ENCODE measurements around the gene HYOU1.
"Not testable (repeated sequence)": the region's sequence is repeated elsewhere in the genome, so short reads cannot be mapped to it uniquely, and the experiment has no call there.

The HYOU1 gene, protein sequence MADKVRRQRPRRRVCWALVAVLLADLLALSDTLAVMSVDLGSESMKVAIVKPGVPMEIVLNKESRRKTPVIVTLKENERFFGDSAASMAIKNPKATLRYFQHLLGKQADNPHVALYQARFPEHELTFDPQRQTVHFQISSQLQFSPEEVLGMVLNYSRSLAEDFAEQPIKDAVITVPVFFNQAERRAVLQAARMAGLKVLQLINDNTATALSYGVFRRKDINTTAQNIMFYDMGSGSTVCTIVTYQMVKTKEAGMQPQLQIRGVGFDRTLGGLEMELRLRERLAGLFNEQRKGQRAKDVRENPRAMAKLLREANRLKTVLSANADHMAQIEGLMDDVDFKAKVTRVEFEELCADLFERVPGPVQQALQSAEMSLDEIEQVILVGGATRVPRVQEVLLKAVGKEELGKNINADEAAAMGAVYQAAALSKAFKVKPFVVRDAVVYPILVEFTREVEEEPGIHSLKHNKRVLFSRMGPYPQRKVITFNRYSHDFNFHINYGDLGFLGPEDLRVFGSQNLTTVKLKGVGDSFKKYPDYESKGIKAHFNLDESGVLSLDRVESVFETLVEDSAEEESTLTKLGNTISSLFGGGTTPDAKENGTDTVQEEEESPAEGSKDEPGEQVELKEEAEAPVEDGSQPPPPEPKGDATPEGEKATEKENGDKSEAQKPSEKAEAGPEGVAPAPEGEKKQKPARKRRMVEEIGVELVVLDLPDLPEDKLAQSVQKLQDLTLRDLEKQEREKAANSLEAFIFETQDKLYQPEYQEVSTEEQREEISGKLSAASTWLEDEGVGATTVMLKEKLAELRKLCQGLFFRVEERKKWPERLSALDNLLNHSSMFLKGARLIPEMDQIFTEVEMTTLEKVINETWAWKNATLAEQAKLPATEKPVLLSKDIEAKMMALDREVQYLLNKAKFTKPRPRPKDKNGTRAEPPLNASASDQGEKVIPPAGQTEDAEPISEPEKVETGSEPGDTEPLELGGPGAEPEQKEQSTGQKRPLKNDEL

DNA sequence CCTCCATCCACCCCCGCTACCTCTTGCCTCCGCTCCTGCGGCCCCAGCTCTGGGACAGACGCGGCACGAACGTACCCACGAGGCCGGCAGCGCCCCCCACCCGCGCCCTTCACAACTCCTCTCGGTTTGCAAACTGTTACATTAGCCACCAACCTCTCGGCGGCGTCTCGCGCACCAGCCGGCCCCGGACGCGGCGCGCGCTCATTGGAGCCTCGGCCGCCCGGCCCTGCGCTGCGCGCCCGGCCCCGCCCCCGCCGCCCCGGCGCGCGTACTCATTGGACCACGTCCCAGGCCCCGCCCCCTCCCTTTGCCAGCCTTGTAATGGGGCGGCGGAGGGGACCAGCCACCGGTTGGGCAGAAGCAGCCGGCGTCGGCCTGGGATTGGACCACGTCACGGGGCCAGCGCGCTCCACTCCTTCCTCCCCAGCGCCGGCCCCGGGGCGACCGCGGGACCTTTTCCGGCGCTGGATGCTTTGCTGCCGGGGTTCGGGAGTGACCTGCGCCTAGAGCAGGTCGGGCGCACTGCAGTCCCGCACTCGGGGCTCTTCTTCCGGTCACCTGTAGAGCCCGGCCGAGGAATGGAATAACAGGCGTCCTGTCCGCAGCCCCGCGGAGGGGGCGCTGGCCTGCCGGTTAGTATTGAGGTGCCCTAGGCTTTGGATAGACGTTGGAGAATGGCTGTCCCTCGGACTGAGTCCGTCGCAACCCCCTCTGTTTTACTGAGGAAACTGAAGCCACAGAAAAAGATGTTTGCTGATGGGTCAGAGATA is at the start of gene HYOU1:
TSS of gene HYOU1 (minus strand) at position 206 of the 770 bp plus-strand sequence. CDS start 1,045 bp downstream, outside the sequence.
- DNase-seq (ENCODE audit: low read depth) = peak; percentile 97

DNA sequence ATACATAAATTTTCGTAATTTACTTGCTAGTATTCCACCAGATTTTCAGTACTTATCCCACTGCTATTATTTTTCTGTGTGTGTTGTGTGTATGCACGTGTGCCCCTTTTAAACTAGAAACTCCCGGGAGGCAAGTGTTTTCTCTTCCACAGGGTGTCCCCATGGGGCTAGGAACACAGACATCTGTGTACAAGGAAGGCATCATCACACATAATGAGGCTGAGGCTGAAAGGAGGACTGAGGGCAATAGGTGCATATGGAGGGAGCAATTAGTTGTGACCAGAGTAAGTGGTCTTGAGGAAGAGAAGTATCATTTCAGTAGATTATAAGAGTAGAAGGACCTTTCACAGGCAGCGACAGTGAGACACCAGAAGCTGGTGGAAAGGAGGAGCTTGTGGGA is 46.8 kb upstream of the HYOU1 start:
- DNase-seq (ENCODE audit: low read depth) = no peak

DNA sequence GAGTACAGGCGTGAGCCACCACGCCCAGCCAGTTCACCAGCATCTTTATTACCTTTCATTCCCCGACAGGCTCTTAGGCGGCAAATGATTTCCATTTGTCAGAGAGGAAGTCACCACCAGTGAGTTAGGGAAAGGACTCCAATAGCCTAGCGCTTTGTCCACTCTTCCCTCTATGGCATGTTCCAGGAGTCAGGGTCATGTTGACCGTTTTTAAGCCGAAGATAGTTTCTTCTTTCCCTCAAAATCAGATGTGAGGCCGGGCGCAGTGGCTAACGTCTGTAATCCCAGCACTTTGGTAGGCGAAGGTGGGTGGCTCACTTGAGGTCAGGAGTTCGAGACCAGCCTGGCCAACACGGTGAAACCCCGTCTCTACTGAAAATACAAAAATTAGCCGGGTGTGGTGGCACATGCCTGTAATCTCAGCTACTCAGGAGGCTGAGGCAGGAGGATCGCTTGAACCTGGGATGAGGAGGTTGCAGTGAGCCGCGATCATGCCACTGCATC is 46.2 kb upstream of the HYOU1 start:
- DNase-seq (ENCODE audit: low read depth) = not testable (repeated sequence)

DNA sequence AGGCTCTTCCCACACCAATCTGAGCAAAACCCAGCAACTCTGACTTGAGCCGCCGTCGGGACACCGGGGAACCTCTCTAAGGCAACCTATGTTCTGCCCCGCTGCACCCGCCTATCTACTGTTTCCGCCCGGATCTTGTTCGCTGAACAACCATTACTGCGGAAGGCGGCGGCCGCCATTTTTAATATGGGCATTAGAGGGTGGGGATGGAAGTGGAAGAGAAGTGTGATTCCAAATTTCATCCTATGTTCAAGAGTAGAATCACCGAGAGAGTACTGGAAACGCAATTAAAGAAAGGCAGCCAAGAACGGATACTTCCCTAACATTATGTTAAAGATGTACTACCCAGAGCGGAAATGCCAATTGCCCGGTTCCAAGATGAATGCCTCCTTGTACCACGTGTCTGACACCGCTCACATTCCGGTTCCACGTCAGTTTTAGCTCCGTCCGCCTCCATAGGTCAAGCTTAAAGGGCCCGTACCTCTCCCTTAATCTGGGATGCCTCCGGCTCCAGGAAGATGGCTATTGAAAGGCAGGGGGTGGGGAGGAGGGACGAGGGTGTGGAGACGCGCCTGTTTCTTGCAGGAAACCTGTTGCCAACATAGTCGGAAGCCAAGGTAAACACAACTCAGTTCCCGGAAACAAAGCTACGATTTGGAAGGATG is 44.9 kb upstream of the HYOU1 start, which contains the start of gene DPAGT1:
TSS of gene DPAGT1 (minus strand) at position 95 of the 665 bp plus-strand sequence. CDS start 198 bp downstream, outside the sequence.
- DNase-seq (ENCODE audit: low read depth) = peak; percentile 98

DNA sequence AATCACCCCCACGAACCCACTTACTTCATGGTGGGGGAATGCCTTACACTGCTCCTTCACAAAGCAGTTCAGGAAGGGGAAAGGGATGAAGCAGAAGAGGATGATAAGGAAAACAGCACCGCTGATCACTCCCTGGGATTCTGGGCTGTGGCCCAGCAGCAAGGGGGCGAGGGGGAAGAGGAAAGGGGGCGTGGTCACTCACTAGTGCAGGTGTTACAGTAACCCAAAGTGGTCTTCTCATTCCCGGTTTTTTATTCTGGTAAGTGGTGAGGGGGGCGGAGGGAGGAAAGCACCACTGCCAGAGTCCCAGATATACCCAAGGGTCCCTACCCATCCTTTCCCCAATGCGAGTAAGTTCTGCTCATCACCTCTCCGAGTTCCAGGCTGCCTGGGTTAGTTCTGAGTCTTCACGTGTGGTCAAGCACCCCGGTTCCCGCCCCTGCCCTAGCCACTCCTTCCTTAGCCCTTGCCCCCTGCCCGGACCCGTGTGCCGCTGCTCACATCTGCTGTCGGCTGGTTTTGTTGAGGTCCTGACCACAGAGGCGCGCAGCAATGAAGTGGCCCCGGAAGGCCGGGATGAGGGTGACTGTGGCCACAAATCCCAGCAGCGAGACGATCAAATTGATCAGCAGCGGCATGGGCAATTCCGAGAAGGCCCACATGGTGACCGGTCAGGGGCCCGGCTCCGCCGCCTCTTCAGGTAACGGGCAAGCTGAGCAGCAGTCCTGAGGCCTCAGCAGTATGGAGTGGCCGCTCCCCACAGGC is 44.2 kb upstream of the HYOU1 start:
- DNase-seq (ENCODE audit: low read depth) = no peak

DNA sequence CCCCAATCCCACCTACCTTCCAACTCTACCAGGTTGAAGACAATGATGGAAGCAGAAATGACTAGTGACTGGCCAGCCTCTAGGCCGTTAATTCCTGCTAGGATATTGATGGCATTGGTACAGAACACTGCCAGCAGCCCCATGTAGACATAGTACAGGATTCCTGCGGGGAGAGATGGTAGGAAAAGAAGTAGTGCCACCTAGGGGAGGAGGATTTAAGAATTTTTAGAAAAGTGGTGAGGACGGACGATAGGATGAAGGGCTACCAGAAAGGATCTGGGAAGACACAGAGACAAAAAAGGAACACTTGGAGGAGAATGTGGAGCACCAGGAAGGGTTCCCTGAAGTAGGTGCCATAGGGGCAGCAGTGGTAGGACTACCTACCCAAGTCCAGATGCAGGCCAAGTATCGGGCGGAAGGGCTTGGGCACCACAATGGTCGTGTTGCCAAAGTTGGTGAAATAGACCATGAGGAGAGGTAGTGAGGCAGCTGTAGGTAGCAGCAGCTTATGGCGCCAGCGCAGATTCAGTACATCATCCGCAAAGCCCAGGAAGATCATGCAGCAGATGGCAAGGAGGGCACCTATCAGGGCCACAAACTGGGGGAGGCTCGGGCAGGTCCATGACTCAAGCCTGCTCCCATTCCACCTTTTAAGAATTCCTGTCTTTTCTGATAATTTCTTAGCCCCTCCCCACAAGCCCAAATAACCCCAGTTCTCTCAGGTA is 43.4 kb upstream of the HYOU1 start:
- peak; percentile 34 for DNase-seq (ENCODE audit: low read depth)

DNA sequence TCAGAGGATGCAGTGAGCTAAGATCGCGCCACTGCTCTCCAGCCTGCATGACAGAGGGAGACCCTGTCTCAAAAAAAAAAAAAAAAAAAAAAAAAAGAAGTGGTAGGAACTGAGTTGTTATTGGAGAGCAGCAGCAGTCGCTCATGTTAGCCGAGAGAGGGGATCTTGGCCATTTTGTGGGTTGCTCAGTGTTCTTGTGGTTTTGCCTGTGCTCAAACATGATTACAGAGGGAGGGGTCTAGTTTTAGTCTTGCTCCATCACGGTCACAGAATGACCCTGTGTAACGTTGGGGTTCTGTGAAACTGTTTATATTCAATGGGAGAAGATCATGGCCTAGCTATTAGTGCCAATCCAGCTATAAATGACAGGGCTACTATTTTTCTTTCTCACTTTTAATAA is 42.7 kb upstream of the HYOU1 start:
- no peak for DNase-seq (ENCODE audit: low read depth)

DNA sequence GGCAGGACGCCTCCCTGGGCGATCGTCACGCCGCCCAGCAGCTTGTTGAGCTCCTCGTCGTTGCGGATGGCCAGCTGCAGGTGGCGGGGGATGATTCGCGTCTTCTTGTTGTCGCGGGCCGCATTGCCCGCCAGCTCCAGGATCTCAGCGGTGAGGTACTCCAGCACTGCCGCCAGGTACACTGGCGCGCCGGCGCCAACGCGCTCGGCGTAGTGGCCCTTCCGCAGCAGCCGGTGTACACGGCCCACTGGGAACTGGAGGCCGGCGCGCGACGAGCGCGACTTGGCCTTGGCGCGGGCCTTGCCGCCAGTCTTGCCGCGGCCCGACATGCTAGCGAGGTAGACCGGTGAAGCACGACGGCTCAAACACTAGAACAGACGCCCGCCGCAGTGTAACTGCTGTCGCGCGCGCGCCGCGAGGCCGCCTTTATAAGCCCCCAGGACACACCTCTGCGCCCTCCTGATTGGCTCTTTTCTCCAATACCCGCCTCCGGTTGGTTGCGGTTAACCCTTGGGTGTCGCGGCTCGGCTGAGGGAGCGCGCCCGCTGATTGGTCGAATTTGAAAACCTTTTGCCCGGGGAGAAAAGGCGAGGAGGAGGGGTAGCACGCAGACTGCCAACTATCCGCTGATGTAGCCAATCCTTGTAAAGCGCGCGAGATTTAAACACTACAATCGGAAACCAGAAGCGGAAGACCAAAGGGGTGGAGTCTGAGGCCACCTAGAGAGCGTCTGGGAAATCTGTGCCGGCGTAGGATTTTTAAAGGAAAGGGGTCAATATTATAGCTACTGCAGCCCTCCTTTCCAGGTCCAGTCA is 38.3 kb upstream of the HYOU1 start:
- DNase-seq (ENCODE audit: low read depth) = peak; percentile 100

DNA sequence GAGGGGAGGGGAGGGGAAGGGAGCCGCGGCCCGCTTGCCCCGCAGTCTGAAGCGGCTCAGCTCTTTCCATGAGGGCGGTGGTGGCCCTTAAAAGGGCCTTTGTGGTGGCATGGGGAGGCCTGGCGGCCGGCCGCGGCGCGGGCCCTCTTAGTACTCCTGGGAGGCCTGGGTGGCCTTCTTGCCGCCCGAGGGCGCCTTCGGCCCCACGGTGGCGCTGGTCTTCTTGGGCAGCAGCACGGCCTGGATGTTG is 37.7 kb upstream of the HYOU1 start:
- peak; percentile 89 for DNase-seq (ENCODE audit: low read depth)

DNA sequence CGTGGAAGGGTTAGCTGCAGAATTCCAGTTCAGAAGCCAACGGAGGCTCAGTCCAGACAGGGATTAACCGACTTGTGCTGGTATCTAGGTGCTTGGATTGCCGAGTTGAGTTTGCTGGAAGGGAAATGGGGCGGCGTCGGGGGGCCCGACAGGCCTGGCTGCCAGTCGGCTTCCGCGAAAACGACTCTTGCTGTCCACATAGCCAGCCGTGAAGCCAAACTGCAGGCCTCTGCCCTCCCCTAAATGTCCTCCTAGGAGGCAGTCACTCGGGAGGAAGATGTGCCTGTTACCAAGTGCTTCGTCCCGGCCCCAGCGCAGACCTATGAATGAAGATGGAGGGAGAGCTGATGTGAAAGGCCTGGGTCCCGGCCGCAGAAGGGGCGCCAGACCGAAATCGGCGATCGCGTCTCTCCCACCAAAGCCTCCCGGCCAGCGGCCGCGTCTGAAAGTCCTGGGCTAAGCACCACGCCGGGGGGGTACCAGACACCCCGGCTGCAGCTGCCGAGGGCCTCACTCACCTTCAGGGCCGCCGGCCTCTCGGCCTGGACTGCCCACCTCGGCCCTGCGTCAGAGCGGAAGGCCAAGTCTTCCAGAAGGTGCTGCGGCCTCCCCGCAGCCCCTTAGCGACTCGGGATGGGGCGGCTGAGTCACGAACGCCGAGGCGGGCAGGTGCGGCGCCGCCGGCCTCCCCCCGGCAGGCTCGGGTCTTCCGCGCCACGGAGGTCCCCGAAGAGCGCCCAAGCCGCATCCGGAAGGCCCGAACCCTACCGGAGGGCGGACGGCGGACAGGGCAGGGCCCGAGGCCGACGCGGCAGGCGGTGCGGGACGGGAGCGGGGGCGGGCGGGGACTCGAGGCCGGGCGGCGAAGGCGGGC is 37.2 kb upstream of the HYOU1 start:
- peak; percentile 42 for DNase-seq (ENCODE audit: low read depth)

DNA sequence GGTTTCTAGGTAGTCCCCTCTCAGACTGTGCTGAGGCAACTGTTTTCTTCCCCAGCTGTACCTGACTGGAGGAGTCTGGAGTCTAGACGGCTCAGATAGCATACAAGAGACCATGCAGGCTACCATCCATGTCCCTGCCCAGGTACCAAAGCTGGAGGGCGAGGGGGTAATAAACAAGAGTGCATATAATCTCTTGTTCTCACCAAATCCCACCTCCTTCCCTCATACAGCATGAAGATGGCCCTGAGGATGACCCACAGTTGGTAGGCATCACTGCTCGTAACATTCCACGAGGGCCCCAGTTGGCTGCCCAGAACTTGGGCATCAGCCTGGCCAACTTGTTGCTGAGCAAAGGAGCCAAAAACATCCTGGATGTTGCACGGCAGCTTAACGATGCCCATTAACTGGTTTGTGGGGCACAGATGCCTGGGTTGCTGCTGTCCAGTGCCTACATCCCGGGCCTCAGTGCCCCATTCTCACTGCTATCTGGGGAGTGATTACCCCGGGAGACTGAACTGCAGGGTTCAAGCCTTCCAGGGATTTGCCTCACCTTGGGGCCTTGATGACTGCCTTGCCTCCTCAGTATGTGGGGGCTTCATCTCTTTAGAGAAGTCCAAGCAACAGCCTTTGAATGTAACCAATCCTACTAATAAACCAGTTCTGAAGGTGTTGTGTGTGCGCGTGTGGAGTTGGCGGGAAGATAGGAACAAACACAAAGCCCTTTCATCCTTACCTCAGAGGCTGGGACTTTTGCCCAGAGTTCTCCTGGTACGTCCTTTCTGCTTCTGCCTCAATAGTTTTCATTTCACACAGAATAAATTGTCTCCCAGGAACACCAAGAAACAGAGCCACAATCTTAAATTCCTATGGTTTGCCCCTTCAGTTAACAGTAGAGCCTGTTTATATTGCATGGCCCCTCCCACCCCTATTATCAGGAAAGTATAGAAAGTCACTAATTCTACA is 36.2 kb upstream of the HYOU1 start:
- DNase-seq (ENCODE audit: low read depth) = peak; percentile 61

DNA sequence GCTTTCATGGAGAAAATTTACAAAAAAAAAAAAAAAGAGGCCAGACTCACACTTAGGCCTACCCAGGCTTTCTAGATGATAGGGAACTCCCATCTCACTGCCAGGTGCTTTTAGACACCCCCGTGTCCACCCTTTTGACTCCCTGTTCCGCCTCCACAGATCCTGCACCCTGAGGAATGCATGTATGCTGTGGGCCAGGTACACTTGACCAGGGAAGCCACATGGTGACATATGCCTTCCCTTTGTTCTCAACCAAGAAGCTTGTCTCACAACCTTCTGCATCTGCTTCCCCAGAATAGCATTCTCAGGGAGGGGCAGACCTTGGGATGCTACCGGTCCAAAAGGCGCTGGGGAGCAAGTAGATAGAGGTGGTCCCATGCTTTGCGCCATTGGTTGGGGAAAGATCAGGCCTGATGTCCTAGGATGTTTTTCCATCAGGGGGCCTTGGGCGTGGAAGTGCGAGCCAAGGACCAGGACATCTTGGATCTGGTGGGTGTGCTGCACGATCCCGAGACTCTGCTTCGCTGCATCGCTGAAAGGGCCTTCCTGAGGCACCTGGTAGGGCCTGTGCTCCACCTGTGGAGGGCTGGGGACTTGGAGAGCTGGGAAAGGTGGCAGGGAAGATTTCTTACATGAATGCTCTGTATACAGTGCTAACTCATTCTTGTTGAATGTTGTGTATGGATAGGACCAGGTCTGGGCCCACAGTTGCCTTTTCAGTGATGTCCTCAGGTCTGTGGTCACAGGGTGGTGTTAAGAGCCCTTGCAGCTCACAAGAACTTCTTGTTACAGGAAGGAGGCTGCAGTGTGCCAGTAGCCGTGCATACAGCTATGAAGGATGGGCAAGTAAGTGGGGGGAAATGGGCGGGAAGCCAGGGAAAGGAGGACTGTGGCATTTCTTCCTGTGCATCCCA is 35.2 kb upstream of the HYOU1 start:
- no peak for DNase-seq (ENCODE audit: low read depth)

DNA sequence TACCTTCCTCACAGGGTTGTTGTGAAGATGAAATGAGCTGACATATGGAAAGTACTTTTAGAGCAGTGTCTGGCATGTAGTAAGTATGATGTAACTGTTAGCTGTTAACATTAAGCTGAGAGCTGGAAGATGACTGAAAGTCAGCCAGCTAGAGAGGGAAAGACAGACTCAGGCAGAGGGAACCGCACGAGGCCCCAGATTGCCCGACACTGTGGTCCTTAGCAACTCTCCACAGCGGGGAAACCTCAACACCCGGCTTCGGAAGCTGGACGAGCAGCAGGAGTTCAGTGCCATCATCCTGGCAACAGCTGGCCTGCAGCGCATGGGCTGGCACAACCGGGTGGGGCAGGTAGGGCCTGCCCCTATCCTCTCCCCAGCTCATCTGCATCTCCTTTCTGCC is 34.2 kb upstream of the HYOU1 start:
- no peak for DNase-seq (ENCODE audit: low read depth)

DNA sequence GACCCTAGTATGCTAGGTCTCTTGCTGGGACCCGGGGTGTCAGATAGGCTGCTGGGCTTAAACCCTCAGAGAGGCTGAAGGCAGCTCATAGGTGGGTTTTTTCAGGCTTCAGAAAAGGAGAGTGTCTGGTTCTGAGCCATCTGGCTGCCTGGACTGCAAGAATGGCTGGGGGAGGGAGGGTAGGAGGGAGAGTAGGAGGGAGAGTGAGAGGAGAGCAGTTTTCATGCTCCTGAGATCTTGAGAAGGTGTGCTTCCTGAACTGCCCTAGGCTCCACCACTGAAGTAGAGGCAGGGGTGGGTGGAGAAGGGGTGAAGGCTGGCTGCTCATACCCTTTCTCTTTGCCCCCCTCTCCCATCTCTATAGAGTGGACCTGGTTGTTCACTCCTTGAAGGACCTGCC is 32.3 kb upstream of the HYOU1 start:
- DNase-seq (ENCODE audit: low read depth) = no peak

DNA sequence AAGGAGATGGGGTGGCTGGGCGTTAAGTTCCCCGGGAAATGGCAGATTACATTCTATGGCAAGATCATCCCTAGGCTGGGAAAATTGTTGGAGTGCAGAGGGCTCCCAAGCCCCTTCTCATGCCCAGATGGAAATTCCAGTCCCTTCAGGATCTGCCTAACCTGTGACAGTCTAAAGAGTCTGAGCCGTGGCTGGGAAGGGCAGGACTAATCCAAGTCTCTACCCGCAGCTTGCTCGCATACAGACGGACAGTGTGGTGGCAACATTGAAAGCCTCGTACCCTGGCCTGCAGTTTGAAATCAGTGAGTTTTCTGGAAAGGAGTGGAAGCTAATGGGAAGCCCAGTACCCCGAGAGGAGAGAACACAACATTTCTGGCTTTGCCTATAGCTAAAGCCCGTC is 31.4 kb upstream of the HYOU1 start:
- DNase-seq (ENCODE audit: low read depth) = no peak

DNA sequence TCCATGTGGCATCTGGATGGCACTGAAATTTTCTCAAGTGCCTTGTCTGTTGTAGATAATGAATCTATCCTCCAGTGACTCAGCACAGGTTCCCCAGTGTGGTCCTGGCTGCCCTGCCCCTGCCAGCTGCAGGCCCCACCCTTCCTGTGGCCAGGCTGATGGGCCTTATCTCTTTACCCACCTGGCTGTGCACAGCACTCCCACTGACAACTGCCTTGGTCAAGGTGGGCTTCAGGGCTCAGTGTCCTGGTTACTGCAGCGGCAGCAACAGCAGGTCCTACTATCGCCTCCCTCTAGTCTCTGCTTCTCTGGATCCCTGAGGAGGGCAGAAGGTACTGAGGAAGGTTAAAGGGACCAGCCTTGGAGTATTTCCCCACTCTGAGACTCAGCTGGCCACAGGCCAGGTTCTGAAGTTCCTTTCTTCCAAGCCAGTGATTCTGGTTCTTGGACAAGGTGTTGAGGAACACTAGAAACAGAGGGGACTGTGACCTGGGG is 30.8 kb upstream of the HYOU1 start:
- no peak for DNase-seq (ENCODE audit: low read depth)

All from iris pigment epithelial cell (primary cell).